ENCODE results near the gene RHNO1. TPM values are rescaled to one million over a fixed set of nuclear protein-coding genes. Genes with fewer than 3 reads are reported as not detected.
A peak's percentile ranks its signal among the peaks of the same experiment; 100 is the strongest.

RHNO1 gene
- total RNA-seq, 1 experiment from 2014 or later: 42.0 TPM

DNA sequence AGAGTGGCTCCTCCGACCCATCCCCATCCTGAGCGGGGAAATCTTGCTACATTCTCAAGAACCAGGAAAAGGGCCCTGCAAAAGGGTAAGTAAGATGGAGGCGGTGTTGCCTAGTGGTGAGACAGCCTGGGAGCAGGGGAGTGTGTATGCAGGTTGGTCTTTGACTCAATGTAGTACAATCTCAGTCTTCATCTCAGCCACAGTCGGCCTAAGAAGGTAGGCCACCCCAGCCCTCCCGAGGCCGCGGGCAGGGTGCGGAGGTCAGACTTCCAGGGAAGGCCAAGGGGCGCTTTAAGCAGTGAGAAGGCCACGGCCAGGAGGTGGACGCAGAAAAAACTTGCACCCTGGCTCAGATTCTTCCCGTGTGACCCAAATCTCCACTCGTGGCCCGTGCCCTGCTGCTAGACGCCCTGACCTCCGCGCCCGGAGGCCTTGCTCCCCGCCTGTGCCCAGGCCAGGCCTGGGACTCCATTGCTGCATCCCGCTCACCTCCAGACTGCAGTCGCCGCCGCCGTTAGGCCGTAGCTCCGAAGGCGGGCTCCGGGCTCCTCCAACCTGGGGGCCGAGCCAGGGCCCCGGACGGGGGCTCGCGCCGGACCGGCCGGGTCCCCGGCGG lies 484 bp upstream of the RHNO1 start:
- Histone ChIP-seq H3K9ac (ENCODE audit: low read length) (peak overlapping the region; percentile 96), H4K20me1 (ENCODE audit: low read length) (no peaks in the 10 kb centered on the region), H3K36me3 (ENCODE audit: low read depth, low read length) (peaks cover 18% of the 10 kb centered on the region), H3K9me3 (ENCODE audit: low read length) (no peaks in the 10 kb centered on the region), H3K79me2 (ENCODE audit: low read length) (peaks cover 92% of the 10 kb centered on the region), H3K27me3 (ENCODE audit: low read length) (no peaks in the 10 kb centered on the region), H3K4me1 (ENCODE audit: insufficient read depth, low read length) (peaks cover 13% of the 10 kb centered on the region), H2AFZ (ENCODE audit: low read length) (peak overlapping the region; percentile 85), H3K4me3 (ENCODE audit: low read length) (peak overlapping the region; percentile 72), H3K27ac (ENCODE audit: low read length) (peak overlapping the region; percentile 70), H3K9me2 (replicated peaks; ENCODE audit: low read length) (no peaks in the 10 kb centered on the region), H3F3A (ENCODE audit: low read length, unreplicated experiment) (no peaks in the 10 kb centered on the region), H3K4me2 (ENCODE audit: low read length) (peak overlapping the region; percentile 100)
- ChIA-PET CTCF (no interaction called here), POLR2A (ENCODE audit: unreplicated experiment) (interaction anchor here (0.6 kb wide), 1 partner anchor 44 kb away, joined by 3 read pairs; no protein-coding TSS in a partner anchor)
- no TSS peak for BruUV-seq (replicated peaks)
- DNase-seq (peak; percentile 20), ATAC-seq (peak; percentile 69)
- TF ChIP-seq EZH2phosphoT487 (IDR thresholded peaks at IDR 0.05; ENCODE audit: borderline replicate concordance, low read length): no peak
- intact Hi-C loops (cut with micrococcal nuclease): loop anchor here (2.0 to 5.0 kb wide), 2 partner anchors 14 to 64 kb away; partner anchors contain the start of genes ITFG2 and TULP3

DNA sequence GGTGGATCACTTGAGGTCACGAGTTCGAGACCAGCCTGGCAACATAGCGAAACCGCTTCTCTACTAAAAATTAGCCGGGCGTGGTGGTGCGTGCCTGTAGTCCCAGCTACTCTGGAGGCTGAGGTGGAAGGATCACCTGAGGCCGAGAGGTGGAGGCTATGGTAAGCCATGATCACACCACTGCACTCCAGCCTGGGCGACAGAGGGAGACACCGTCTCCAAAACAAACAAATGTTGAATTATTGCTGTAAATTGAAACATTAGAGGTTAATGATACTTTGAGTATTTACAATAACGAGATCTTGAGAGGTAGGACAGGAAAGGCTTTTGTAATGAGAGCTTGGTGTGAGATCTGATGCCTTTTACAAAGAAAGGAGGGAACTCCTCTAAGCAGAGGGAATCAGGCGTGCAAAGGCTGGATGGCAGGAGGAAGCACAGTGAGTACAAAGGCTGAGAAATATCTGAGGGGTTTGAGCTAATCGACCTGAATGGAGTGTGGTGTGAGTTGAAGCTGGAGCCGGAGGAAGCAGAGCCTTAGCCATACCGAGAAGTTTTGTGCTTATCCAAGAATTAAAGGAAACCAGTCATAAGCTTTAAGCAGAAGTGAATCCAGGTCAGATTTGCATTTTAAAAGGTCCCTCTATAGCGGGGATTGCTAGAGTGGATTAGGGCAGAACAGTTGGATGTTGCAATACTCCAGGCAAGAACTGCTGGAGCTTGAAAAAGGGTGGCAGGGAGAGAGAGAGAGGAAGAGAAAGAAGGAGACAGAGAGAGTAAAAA lies 1.1 kb downstream of the RHNO1 start:
- CTCF ChIA-PET: no interaction called here
- no peak for ATAC-seq
- no peaks in the 10 kb centered on the region for H3K9me3 ChIP-seq (ENCODE audit: low read length)
- no peaks in the 10 kb centered on the region for H3F3A ChIP-seq (ENCODE audit: low read length, unreplicated experiment)
- H3K4me1 ChIP-seq (ENCODE audit: insufficient read depth, low read length): peaks cover 13% of the 10 kb centered on the region
- peak overlapping the region; percentile 70 for H3K27ac ChIP-seq (ENCODE audit: low read length)
- no peak for DNase-seq
- POLR2A ChIA-PET (ENCODE audit: unreplicated experiment): interaction anchor here (0.6 kb wide), 1 partner anchor 109 kb away, joined by 4 read pairs; no protein-coding TSS in a partner anchor
- H3K27me3 ChIP-seq (ENCODE audit: low read length): no peaks in the 10 kb centered on the region
- no TSS peak for BruUV-seq (replicated peaks)
- no peaks in the 10 kb centered on the region for H3K9me2 ChIP-seq (replicated peaks; ENCODE audit: low read length)
- TF ChIP-seq, protein P1, sequence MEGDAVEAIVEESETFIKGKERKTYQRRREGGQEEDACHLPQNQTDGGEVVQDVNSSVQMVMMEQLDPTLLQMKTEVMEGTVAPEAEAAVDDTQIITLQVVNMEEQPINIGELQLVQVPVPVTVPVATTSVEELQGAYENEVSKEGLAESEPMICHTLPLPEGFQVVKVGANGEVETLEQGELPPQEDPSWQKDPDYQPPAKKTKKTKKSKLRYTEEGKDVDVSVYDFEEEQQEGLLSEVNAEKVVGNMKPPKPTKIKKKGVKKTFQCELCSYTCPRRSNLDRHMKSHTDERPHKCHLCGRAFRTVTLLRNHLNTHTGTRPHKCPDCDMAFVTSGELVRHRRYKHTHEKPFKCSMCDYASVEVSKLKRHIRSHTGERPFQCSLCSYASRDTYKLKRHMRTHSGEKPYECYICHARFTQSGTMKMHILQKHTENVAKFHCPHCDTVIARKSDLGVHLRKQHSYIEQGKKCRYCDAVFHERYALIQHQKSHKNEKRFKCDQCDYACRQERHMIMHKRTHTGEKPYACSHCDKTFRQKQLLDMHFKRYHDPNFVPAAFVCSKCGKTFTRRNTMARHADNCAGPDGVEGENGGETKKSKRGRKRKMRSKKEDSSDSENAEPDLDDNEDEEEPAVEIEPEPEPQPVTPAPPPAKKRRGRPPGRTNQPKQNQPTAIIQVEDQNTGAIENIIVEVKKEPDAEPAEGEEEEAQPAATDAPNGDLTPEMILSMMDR (conservative IDR thresholded peaks at IDR 0.05; ENCODE audit: low read depth, low read length): no peak; the same call in 1 of the 2 replicates
- TF ChIP-seq EZH2phosphoT487 (IDR thresholded peaks at IDR 0.05; ENCODE audit: borderline replicate concordance, low read length) (no peak), EZH2 (IDR thresholded peaks at IDR 0.05; ENCODE audit: low read length, unreplicated experiment) (no peak)
- H3K4me3 ChIP-seq (ENCODE audit: low read length): peak overlapping the region; percentile 72
- peak overlapping the region; percentile 100 for H3K4me2 ChIP-seq (ENCODE audit: low read length)
- peaks cover 9% of the 10 kb centered on the region for H3K36me3 ChIP-seq (ENCODE audit: low read depth, low read length)
- H3K9ac ChIP-seq (ENCODE audit: low read length): peak overlapping the region; percentile 96
- intact Hi-C loops (cut with micrococcal nuclease): loop anchor here (2.0 to 5.0 kb wide), 2 partner anchors 13 to 66 kb away; partner anchors contain the start of genes ITFG2 and TULP3
- H3K79me2 ChIP-seq (ENCODE audit: low read length): peaks cover 93% of the 10 kb centered on the region
- no peak overlapping the region; the same call in 1 of the 2 replicates for H2AFZ ChIP-seq (ENCODE audit: low read length)
- no peaks in the 10 kb centered on the region for H4K20me1 ChIP-seq (ENCODE audit: low read length)

DNA sequence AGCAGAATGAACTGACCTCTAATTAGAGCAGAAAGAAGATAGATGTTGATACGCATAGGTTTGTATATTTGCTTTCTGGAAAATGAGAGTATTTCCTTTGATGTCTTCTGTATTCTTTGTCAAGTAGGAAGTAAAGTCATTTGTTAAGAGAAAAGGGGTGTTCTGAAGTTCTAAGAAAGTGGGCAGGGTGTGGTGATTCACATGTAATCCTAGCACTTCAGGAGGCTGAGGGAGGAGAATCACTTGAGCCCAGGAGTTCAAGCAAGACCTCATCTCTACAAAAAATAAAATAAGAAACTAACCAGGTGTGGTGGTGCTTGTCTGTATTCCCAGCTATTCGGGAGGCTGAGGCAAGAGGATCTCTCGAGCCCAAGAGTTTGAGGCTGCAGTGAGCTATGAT lies 2.8 kb downstream of the RHNO1 start:
- H3K4me2 ChIP-seq (ENCODE audit: low read length): no peak overlapping the region
- peaks cover 13% of the 10 kb centered on the region for H3K4me1 ChIP-seq (ENCODE audit: insufficient read depth, low read length)
- H3K9me2 ChIP-seq (replicated peaks; ENCODE audit: low read length): no peaks in the 10 kb centered on the region
- no peak for DNase-seq
- ChIA-PET POLR2A (ENCODE audit: unreplicated experiment) (no interaction called here), CTCF (no interaction called here)
- no peak overlapping the region for H3K4me3 ChIP-seq (ENCODE audit: low read length)
- no peak for ATAC-seq
- H3K36me3 ChIP-seq (ENCODE audit: low read depth, low read length): no peaks in the 10 kb centered on the region; the same call in none of the 2 replicates
- no peak overlapping the region for H3K9ac ChIP-seq (ENCODE audit: low read length)
- no peak overlapping the region for H3K27ac ChIP-seq (ENCODE audit: low read length)
- H4K20me1 ChIP-seq (ENCODE audit: low read length): 0 out of 2 replicates have a peak, but pooled peaks cover 2% of the 10 kb centered on the region
- H3F3A ChIP-seq (ENCODE audit: low read length, unreplicated experiment): no peaks in the 10 kb centered on the region
- H2AFZ ChIP-seq (ENCODE audit: low read length): no peak overlapping the region
- no peaks in the 10 kb centered on the region for H3K27me3 ChIP-seq (ENCODE audit: low read length)
- BruUV-seq (replicated peaks): no TSS peak
- no peaks in the 10 kb centered on the region for H3K9me3 ChIP-seq (ENCODE audit: low read length)
- H3K79me2 ChIP-seq (ENCODE audit: low read length): peaks cover 77% of the 10 kb centered on the region
- TF ChIP-seq, protein P1 (conservative IDR thresholded peaks at IDR 0.05; ENCODE audit: low read depth, low read length): no peak
- TF ChIP-seq EZH2phosphoT487 (IDR thresholded peaks at IDR 0.05; ENCODE audit: borderline replicate concordance, low read length) (no peak), EZH2 (IDR thresholded peaks at IDR 0.05; ENCODE audit: low read length, unreplicated experiment) (no peak)
- intact Hi-C loops (cut with micrococcal nuclease): loop anchor here (5.0 kb wide), 1 partner anchor 68 kb away; the partner anchor contains the start of gene ITFG2
